Stimulated activated CD4-positive, alpha-beta T cell treated with anti-CD3 and anti-CD28 coated beads, Interleukin-12 subunit alpha, Interleukin-12 subunit beta, amount 100 ng/mL, for 4 hours (primary cell): ENCODE measurements around the gene POLR3GL.

ENCODE experiments used
- DNase-seq: peaks from one replicate; pipeline ENCODE4 v3.0.0-alpha.2; 2020

Gene POLR3GL

GRCh38 chr1:145951526-145951925 lies 13.0 kb upstream of the POLR3GL start:
- DNase-seq: no peak

GRCh38 chr1:145952903-145953302 lies 11.6 kb upstream of the POLR3GL start:
- DNase-seq: no peak

- no peak for DNase-seq
These were observed 10.6 kb upstream of the POLR3GL start for GRCh38 chr1:145953861-145954260.

- DNase-seq: no peak
These were observed 9.1 kb upstream of the POLR3GL start for GRCh38 chr1:145955436-145955835.

GRCh38 chr1:145956361-145956760 lies 8.1 kb upstream of the POLR3GL start:
- no peak for DNase-seq

- DNase-seq: no peak
These were observed 7.6 kb upstream of the POLR3GL start for GRCh38 chr1:145956781-145957442.

GRCh38 chr1:145957443-145958319 lies 6.8 kb upstream of the POLR3GL start, which contains the start of gene LIX1L:
Gene LIX1L (minus strand): TSS chr1:145958017. CDS start chr1:145957927, 90 bp downstream.
- peak; percentile 89 for DNase-seq

GRCh38 chr1:145958734-145959133 lies 5.8 kb upstream of the POLR3GL start:
- no peak for DNase-seq

GRCh38 chr1:145959333-145959732 lies 5.2 kb upstream of the POLR3GL start:
- no peak for DNase-seq

GRCh38 chr1:145959957-145960467 lies 4.5 kb upstream of the POLR3GL start:
- no peak for DNase-seq

- DNase-seq: peak; percentile 45
These were observed 3.9 kb upstream of the POLR3GL start for GRCh38 chr1:145960468-145961108.

- no peak for DNase-seq
These were observed 3.4 kb upstream of the POLR3GL start for GRCh38 chr1:145961109-145961424.

GRCh38 chr1:145961425-145962156 lies 2.9 kb upstream of the POLR3GL start:
- peak; percentile 59 for DNase-seq

GRCh38 chr1:145962157-145963102 lies 2.1 kb upstream of the POLR3GL start:
- peak; percentile 35 for DNase-seq

GRCh38 chr1:145963265-145964019 lies 1.0 kb upstream of the POLR3GL start:
- no peak for DNase-seq

- no peak for DNase-seq
These were observed 742 bp downstream of the POLR3GL start for GRCh38 chr1:145965119-145965744.

- DNase-seq: no peak
These were observed 2.8 kb downstream of the POLR3GL start for GRCh38 chr1:145967288-145967687.

- no peak for DNase-seq
These were observed 8.1 kb downstream of the POLR3GL start for GRCh38 chr1:145972580-145972979.

- DNase-seq: no peak
These were observed 10.2 kb downstream of the POLR3GL start for GRCh38 chr1:145974721-145975120.

- DNase-seq: no peak
These were observed 10.7 kb downstream of the POLR3GL start for GRCh38 chr1:145975216-145975615.
